Kidney epithelial cell (primary cell): ENCODE results near the gene PFKFB2. TPM values are rescaled to one million over a fixed set of nuclear protein-coding genes. Genes with fewer than 3 reads are reported as not detected.

Experiments used
- DNase-seq: peaks from one replicate; pipeline ENCODE4 v3.0.0-alpha.2; 2010; ENCODE audit warnings: low read depth
- H3K27me3 ChIP-seq: 2 replicates; pipeline ENCODE4 v1.6.0; 2011; ENCODE audit warnings: low read length; ENCODE audit not compliant: control insufficient read depth, insufficient read depth
- H3K36me3 ChIP-seq: 2 replicates; pipeline ENCODE4 v1.5.1; 2011; ENCODE audit warnings: low read length; ENCODE audit not compliant: control insufficient read depth, insufficient read depth
- H3K4me3 ChIP-seq: 2 replicates; pipeline ENCODE4 v1.5.1; 2011; ENCODE audit warnings: low read depth, mild to moderate bottlenecking, control low read depth, low read length
- CTCF ChIP-seq: IDR thresholded peaks from 2 replicates; pipeline ENCODE4 v1.5.1; 2011; ENCODE audit warnings: mild to moderate bottlenecking, moderate library complexity, low read length, control low read depth, inconsistent platforms; ENCODE audit not compliant: insufficient read depth, poor library complexity, severe bottlenecking
- total RNA-seq: library from RNA; depleted of rRNA; stranded (reverse); fragments of >200 nt; gene quantifications from 2 replicates; pipeline ENCODE4 v1.2.3, GENCODE V29; 2015

The PFKFB2 gene
- total RNA-seq, 1 donor from 2014 or later: 15.5 TPM

- H3K4me3 ChIP-seq: no peak overlapping the region
- H3K27me3 ChIP-seq: no peaks in the 10 kb centered on the region
- no peak for DNase-seq
- no peak for TF ChIP-seq CTCF
- H3K36me3 ChIP-seq: no peaks in the 10 kb centered on the region
Measured at GRCh38 chr1:207025146-207025880, 27.8 kb upstream of the PFKFB2 start.

GRCh38 chr1:207026104-207026534 is 27.0 kb upstream of the PFKFB2 start:
- no peaks in the 10 kb centered on the region for H3K36me3 ChIP-seq
- DNase-seq: no peak
- H3K4me3 ChIP-seq: no peak overlapping the region
- H3K27me3 ChIP-seq: no peaks in the 10 kb centered on the region
- no peak for TF ChIP-seq CTCF

DNA sequence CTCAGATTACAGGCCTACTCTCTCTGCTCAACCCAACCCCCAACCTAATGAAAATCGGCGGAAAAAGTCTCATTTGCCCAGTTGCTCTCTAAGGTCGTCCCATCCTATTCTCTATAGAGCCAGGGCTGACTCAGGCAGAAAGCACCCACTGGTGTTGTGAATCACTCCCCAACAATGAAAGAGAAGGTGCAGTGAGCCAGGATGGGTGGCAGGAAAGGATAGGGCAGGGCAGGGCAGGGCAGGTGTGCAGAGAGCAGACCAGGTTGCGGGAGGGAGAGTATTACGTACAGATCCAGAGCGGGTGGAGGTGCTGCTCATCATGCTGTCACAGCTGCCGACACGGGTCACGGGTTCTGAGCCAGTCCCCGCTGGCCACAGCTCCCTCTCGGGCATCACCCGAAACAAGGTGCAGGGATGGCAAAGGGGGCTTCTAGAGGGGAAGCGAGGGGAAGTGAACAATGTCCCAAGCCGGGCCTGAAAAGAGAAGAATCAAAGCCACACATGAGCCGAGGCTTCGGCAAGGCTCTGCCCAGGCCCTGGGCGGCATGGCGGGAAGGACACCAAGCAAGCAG is 25.8 kb upstream of the PFKFB2 start:
- no peaks in the 10 kb centered on the region for H3K27me3 ChIP-seq
- H3K4me3 ChIP-seq: no peak overlapping the region
- no peaks in the 10 kb centered on the region for H3K36me3 ChIP-seq
- TF ChIP-seq CTCF: no peak
- peak; percentile 87 for DNase-seq

DNA sequence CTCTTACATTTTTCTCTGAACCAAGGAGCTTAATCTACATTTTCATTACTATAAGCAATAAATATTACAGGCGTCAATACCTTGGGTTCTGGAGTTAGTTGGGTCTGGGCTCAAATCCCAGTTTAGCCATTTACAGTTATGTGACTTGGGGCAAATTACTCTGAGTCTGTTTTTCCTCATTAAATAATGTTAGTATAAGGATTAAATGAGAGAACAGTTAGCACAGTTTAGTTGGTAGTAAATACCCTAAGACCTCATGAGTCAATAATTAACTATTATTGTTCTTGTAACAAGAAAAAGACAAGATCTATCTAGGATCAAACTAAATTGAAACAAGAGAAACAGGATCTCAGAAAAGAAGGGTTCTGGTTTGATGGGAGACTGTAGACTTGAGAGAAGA is 25.2 kb upstream of the PFKFB2 start:
- Histone ChIP-seq H3K4me3 (no peak overlapping the region), H3K27me3 (no peaks in the 10 kb centered on the region), H3K36me3 (no peaks in the 10 kb centered on the region)
- no peak for DNase-seq
- TF ChIP-seq CTCF: no peak

DNA sequence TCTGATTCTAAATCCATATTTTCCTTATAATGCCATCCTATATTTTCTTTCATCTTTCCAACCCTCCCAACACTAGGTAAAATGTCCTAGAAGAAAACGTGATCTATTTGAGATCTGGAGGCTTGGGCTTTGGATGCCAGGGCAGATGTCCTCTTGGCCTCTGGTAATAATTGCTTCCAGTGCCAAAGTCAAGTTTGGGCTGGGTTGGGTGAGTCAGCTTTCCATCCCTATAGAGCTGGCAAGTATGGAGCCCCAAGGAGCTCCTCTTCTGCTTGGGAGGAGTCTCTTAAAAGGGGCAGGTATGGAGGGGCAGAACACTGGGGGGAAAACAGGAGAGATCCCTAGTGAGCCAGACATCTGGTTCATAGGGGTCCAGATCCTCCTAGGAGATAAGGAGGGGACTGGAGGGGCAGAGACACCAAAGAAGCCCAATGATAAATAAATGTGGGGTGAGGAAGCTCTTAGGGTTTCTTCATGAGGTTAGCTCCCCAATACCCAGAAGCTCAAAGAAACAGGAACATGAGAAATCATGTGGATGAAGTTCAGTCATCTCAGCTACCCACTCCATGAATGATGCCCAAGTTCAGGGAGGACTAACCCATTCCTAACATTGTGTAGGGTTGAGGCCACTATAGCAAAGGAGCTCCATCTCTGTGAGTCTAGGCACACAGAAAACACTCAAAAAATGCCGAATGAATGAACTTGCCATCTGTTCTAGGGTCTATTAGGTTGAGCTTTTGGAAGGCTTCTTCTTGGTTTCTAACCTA is 24.0 kb upstream of the PFKFB2 start:
- H3K4me3 ChIP-seq: no peak overlapping the region
- no peaks in the 10 kb centered on the region for H3K27me3 ChIP-seq
- H3K36me3 ChIP-seq: no peaks in the 10 kb centered on the region
- TF ChIP-seq CTCF: no peak
- DNase-seq: no peak
